ENCODE data around the gene TDRD15. TPM values are rescaled to one million over a fixed set of nuclear protein-coding genes. Genes with fewer than 3 reads are reported as not detected.
"Not testable (repeated sequence)": the region's sequence is repeated elsewhere in the genome, so short reads cannot be mapped to it uniquely, and the experiment has no call there.

The TDRD15 gene
- total RNA-seq (2014; rRNA removed; shearing (Covaris generic)): not detected in 2 replicates

- no peak for DNase-seq (ENCODE audit: low read depth)
These were observed at the start of gene TDRD15 for GRCh38 chr2:21123473-21124393. Gene TDRD15 (plus strand): TSS chr2:21123968. CDS start chr2:21137468, 13,500 bp downstream.

GRCh38 chr2:21078296-21078695 lies 45.5 kb upstream of the TDRD15 start:
- DNase-seq (ENCODE audit: low read depth): no peak

- no peak for DNase-seq (ENCODE audit: low read depth)
These were observed 40.3 kb upstream of the TDRD15 start for GRCh38 chr2:21083482-21083881.

GRCh38 chr2:21084401-21084800 lies 39.4 kb upstream of the TDRD15 start:
- DNase-seq (ENCODE audit: low read depth): no peak

GRCh38 chr2:21092308-21092869 lies 31.4 kb upstream of the TDRD15 start:
- DNase-seq (ENCODE audit: low read depth): no peak

GRCh38 chr2:21095178-21095577 lies 28.6 kb upstream of the TDRD15 start:
- no peak for DNase-seq (ENCODE audit: low read depth)

GRCh38 chr2:21095714-21096113 lies 28.1 kb upstream of the TDRD15 start:
- no peak for DNase-seq (ENCODE audit: low read depth)

- DNase-seq (ENCODE audit: low read depth): no peak
These were observed 27.3 kb upstream of the TDRD15 start for GRCh38 chr2:21096458-21096857.

- DNase-seq (ENCODE audit: low read depth): no peak
These were observed 26.4 kb upstream of the TDRD15 start for GRCh38 chr2:21097331-21097730.

- DNase-seq (ENCODE audit: low read depth): no peak
These were observed 25.5 kb upstream of the TDRD15 start for GRCh38 chr2:21098294-21098693.

GRCh38 chr2:21099281-21099907 lies 24.4 kb upstream of the TDRD15 start:
- no peak for DNase-seq (ENCODE audit: low read depth)

- not testable (repeated sequence) for DNase-seq (ENCODE audit: low read depth)
These were observed 22.1 kb upstream of the TDRD15 start for GRCh38 chr2:21101514-21102155.

- DNase-seq (ENCODE audit: low read depth): no peak
These were observed 21.4 kb upstream of the TDRD15 start for GRCh38 chr2:21102356-21102755.

GRCh38 chr2:21103274-21103891 lies 20.4 kb upstream of the TDRD15 start:
- no peak for DNase-seq (ENCODE audit: low read depth)

- no peak for DNase-seq (ENCODE audit: low read depth)
These were observed 19.6 kb upstream of the TDRD15 start for GRCh38 chr2:21104030-21104660.

GRCh38 chr2:21111012-21111411 lies 12.8 kb upstream of the TDRD15 start:
- no peak for DNase-seq (ENCODE audit: low read depth)

- no peak for DNase-seq (ENCODE audit: low read depth)
These were observed 6.1 kb upstream of the TDRD15 start for GRCh38 chr2:21117688-21118087.

GRCh38 chr2:21118302-21118920 lies 5.4 kb upstream of the TDRD15 start:
- DNase-seq (ENCODE audit: low read depth): no peak

- DNase-seq (ENCODE audit: low read depth): no peak
These were observed 8.1 kb downstream of the TDRD15 start for GRCh38 chr2:21131861-21132260.

GRCh38 chr2:21135585-21135984 lies 11.8 kb downstream of the TDRD15 start:
- DNase-seq (ENCODE audit: low read depth): no peak

- DNase-seq (ENCODE audit: low read depth): no peak
These were observed 18.4 kb downstream of the TDRD15 start for GRCh38 chr2:21142149-21142548.

Data from RPMI7951 (cell line).